BE2C (cell line): ENCODE results near the gene ALK.

Experiments
- DNase-seq: peaks from one replicate; pipeline ENCODE4 v3.0.0-alpha.2; 2020
- H3K27me3 ChIP-seq: fragments of 250-450 bp; sonication (Bioruptor Pico); 2 replicates; pipeline ENCODE4 v1.5.1; 2020; ENCODE audit warnings: mild to moderate bottlenecking
- H3K36me3 ChIP-seq: fragments of 250-450 bp; sonication (Bioruptor Pico); 2 replicates; pipeline ENCODE4 v1.5.1; 2020; ENCODE audit warnings: mild to moderate bottlenecking
- H3K4me1 ChIP-seq: fragments of 250-450 bp; sonication (Bioruptor Pico); 2 replicates; pipeline ENCODE4 v1.5.1; 2020
- H3K4me3 ChIP-seq: 2 replicates; pipeline ENCODE4 v1.5.1; 2011; ENCODE audit warnings: low read depth, low read length
- H3K9me3 ChIP-seq: fragments of 250-450 bp; sonication (Bioruptor Pico); 2 replicates; pipeline ENCODE4 v1.5.1; 2020
- TF ChIP-seq, protein P1 (sequence below): IDR thresholded peaks from 2 replicates; pipeline ENCODE4 v1.5.1; 2012; ENCODE audit warnings: mild to moderate bottlenecking, low read depth, low read length

The ALK gene

DNA sequence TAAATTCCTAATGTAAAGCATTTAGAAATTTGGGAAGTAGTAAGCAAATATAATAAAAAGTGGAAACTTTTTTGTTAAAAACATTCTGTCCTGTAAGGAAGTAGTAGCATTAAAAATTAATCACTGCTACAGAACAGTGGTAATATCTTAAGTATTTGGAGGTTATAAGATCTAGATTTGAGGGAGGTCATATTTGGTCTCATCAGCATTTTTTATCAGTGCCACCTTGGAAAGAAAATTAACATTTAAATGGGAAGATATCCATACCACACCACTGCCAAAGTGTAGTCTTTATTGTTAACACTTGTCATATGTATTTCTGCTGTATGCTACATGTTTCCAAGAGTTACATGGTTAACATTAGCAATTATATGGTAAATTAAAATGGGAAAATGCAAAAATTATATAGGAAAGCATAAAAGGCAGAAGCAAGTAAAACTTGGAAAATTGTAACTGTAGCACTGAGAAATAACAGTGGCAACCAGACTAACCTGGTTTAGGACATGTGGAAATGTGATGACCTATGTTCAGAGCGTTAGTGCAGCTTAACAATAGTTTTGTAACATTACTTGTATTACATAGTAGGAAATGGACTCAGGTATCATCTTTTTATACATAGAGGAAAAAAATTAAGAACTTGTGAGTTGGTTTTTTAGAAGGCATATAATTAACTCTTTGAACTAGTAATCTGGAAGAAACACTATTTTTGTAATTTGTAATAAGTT lies 759.0 kb downstream of the ALK start:
- no peak for DNase-seq
- no peaks in the 10 kb centered on the region for H3K36me3 ChIP-seq
- TF ChIP-seq, protein P1, sequence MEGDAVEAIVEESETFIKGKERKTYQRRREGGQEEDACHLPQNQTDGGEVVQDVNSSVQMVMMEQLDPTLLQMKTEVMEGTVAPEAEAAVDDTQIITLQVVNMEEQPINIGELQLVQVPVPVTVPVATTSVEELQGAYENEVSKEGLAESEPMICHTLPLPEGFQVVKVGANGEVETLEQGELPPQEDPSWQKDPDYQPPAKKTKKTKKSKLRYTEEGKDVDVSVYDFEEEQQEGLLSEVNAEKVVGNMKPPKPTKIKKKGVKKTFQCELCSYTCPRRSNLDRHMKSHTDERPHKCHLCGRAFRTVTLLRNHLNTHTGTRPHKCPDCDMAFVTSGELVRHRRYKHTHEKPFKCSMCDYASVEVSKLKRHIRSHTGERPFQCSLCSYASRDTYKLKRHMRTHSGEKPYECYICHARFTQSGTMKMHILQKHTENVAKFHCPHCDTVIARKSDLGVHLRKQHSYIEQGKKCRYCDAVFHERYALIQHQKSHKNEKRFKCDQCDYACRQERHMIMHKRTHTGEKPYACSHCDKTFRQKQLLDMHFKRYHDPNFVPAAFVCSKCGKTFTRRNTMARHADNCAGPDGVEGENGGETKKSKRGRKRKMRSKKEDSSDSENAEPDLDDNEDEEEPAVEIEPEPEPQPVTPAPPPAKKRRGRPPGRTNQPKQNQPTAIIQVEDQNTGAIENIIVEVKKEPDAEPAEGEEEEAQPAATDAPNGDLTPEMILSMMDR, result no peak
- H3K4me3 ChIP-seq, result no peak overlapping the region
- no peaks in the 10 kb centered on the region for H3K9me3 ChIP-seq
- no peaks in the 10 kb centered on the region for H3K27me3 ChIP-seq
- H3K4me1 ChIP-seq, result peaks cover 27% of the 10 kb centered on the region

DNA sequence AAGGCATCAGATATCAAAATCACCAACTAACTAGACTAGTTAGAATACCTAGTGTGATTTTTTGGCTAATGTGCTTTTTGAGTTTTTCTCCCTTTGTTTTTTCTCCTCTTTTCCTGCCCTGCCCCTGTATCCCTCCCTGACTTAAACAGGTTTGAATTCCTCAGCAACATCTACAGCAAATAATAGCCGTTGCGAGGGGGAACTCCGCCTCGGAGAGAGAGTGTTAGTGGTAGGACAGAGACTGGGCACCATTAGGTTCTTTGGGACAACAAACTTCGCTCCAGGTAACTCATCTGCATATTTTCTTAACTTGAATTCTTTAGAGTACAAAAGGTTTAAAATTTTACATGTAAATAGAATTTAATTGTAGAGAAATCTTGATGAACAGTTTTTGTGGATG lies 761.2 kb downstream of the ALK start:
- Histone ChIP-seq H3K36me3 (no peaks in the 10 kb centered on the region), H3K4me3 (no peak overlapping the region)
- TF ChIP-seq, protein P1, result no peak

DNA sequence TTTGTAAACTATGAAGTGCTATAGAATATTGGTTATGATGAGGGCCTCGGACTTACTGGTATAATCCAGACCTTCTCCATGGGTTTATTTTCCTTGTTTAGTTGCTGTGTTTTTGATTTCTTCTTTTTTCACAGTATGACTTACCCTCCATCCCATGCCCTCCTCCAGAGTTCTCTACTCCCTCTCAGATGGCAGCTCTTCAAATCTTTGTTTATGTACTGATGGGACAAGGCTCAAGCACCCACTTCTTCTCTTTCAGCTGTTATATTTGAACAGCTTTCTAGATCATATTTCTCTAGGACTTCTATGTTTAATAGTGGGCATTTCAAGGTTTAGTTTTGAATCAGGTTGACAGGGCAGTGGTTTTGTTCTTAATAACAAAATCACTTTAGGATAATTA lies 762.3 kb downstream of the ALK start:
- peaks cover 5% of the 10 kb centered on the region; the same call in 1 of the 2 replicates for H3K4me1 ChIP-seq
- no peak for DNase-seq
- no peaks in the 10 kb centered on the region; the same call in 1 of the 2 replicates for H3K36me3 ChIP-seq
- no peaks in the 10 kb centered on the region for H3K27me3 ChIP-seq
- H3K4me3 ChIP-seq, result no peak overlapping the region
- H3K9me3 ChIP-seq, result no peaks in the 10 kb centered on the region
- TF ChIP-seq, protein P1, result no peak

More for the DNA sequence above, 761.2 kb downstream of the ALK start:
- Histone ChIP-seq H3K4me1 (peaks cover 14% of the 10 kb centered on the region; the same call in 1 of the 2 replicates), H3K9me3 (no peaks in the 10 kb centered on the region), H3K27me3 (no peaks in the 10 kb centered on the region)
- no peak for DNase-seq

DNA sequence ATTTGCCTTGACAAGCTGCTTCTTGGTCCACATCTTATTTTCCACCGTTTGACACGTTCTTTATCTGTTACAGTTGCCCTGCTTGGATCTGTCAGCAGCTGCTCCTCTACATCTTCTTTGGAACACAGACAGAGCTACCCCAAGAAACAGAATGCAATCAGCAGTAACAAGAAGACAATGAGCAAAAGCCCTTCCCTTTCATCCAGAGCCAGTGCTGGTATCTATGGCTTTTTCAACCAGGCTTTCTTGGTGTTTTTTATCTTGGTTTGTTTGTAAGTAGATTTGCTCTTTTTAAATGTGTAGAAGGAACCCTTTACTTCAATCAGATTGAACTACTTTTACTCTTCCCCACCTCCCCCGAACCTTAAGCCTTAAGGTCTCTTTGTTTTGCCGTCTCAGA lies 764.3 kb downstream of the ALK start:
- H3K4me3 ChIP-seq, result no peak overlapping the region
- H3K9me3 ChIP-seq, result no peaks in the 10 kb centered on the region
- no peaks in the 10 kb centered on the region; the same call in 1 of the 2 replicates for H3K4me1 ChIP-seq
- H3K27me3 ChIP-seq, result no peaks in the 10 kb centered on the region
- TF ChIP-seq, protein P1, result no peak
- DNase-seq, result no peak
- no peaks in the 10 kb centered on the region; the same call in 1 of the 2 replicates for H3K36me3 ChIP-seq

DNA sequence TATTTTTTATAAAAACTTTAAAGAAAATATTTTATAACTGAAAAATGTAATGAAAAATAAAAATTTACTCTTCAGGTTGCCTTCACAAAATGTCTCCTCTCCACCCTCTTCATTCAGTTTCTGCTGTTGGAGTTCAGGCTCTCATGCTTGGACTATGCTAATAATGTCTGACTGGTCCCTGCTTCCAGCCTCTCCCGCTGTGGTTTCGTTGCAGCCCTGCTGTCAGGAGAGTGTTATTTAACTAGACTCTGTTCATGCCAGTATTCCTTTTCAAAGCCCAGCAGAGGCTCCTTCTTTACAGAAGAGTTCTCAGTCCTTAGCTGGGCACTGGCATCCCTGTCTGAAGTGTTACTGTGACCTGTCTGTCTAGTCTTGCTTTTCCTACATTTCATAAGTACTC lies 765.8 kb downstream of the ALK start:
- H3K4me3 ChIP-seq, result no peak overlapping the region
- H3K4me1 ChIP-seq, result no peaks in the 10 kb centered on the region
- H3K36me3 ChIP-seq, result no peaks in the 10 kb centered on the region; the same call in 1 of the 2 replicates
- H3K27me3 ChIP-seq, result no peaks in the 10 kb centered on the region
- TF ChIP-seq, protein P1, result no peak
- H3K9me3 ChIP-seq, result no peaks in the 10 kb centered on the region
- DNase-seq, result no peak

DNA sequence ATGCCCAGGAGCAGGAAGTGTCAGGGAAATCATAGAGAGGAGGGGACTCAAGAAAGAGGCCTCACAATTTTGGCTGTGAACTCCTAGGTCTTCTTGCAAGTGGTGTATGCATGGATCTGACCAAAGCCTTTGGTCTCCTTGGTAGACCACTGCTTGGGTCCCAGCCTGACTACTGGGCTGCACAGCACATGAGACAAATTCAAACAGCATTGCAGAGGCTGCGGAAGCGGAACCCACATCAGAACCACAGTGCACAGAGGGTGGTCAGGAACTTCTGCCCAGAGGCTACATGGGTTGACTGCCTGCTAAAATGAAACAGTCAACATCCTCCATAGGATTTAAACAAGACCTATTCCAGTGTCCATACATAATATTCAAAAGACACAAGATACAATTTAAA lies 766.8 kb downstream of the ALK start:
- no peak for DNase-seq
- TF ChIP-seq, protein P1, result no peak
- Histone ChIP-seq H3K27me3 (no peaks in the 10 kb centered on the region), H3K4me3 (no peak overlapping the region), H3K9me3 (no peaks in the 10 kb centered on the region), H3K4me1 (no peaks in the 10 kb centered on the region), H3K36me3 (no peaks in the 10 kb centered on the region; the same call in 1 of the 2 replicates)
